HepG2 (cell line): ENCODE measurements around the gene NDRG3. TPM values are rescaled to one million over a fixed set of nuclear protein-coding genes. Genes with fewer than 3 reads are reported as not detected.
A peak's percentile ranks its signal among the peaks of the same experiment; 100 is the strongest.

Source experiments
- ATAC-seq: fragments of 200-7000 bp; cut with Tn5 transposase; 3 replicates; pipeline ENCODE4 v1.9.1; 2020; ENCODE audit warnings: mild to moderate bottlenecking, moderate library complexity
- BruUV-seq: library from RNA; stranded (reverse); fragments of 400-500 nt; replicated peaks from 2 replicates; lab custom pipeline; 2021; lab: Mats Ljungman, UMichigan
- CTCF ChIA-PET: fragments of 300-600 bp; formaldehyde crosslinking; extraction: SDS; loops from one replicate; lab custom pipeline; 2021; ENCODE audit warnings: low total read pairs, inconsistent platforms, low intra/inter-chr PET ratio; lab: Yijun Ruan, JAX
- POLR2A ChIA-PET: fragments of 350-600 bp; sonication (Branson Sonifier 250); formaldehyde crosslinking; loops from one replicate; lab custom pipeline; 2020; ENCODE audit warnings: antibody characterized with exemption, inconsistent platforms; lab: Yijun Ruan, JAX
- DNase-seq: peaks from one replicate; pipeline ENCODE4 v3.0.0-alpha.2; 2015; ENCODE audit warnings: low spot score
- FAIRE-seq: peaks from 3 replicates; lab custom pipeline; 2011; peaks lifted over from hg19 to GRCh38; lab: Jason Lieb, UNC
- H2AFZ ChIP-seq: one replicate; pipeline ENCODE4 v1.6.1; 2011; ENCODE audit warnings: low read length, inconsistent platforms
- H3K27ac ChIP-seq: fragments of 300-600 bp; 3 replicates; pipeline ENCODE4 v1.8.0; 2011; ENCODE audit warnings: mixed run types, mild to moderate bottlenecking, mixed read lengths, low read length, inconsistent platforms; ENCODE audit not compliant: insufficient read depth; ENCODE audit errors: extremely low read length
- H3K27me3 ChIP-seq, 2 experiments: fragments of 200-600 bp in 1 of 2; 2 replicates in 1 of 2; 3 replicates in 1 of 2; pipeline versions ENCODE4 v1.6.0 to v1.8.0; 2011; ENCODE audit warnings: low read length in 2 of 2, mild to moderate bottlenecking in 2 of 2, moderate library complexity in 2 of 2, inconsistent platforms in 1 of 2; ENCODE audit not compliant: insufficient read depth in 2 of 2, control insufficient read depth in 1 of 2
- H3K36me3 ChIP-seq, 2 experiments: fragments of 200-600 bp in 1 of 2; replicated peaks in 1 of 2; 2 replicates in 1 of 2; 3 replicates in 1 of 2; pipeline versions ENCODE4 v1.5.1 to v1.8.0; 2011; ENCODE audit warnings: low read length in 2 of 2, inconsistent platforms in 1 of 2; ENCODE audit not compliant: insufficient read depth in 2 of 2, control insufficient read depth in 1 of 2
- H3K4me1 ChIP-seq: 2 replicates; pipeline ENCODE4 v1.5.1; 2012; ENCODE audit warnings: low read length, inconsistent platforms; ENCODE audit not compliant: insufficient read depth
- H3K4me2 ChIP-seq: 2 replicates; pipeline ENCODE4 v1.6.0; 2011; ENCODE audit warnings: low read depth, low read length, inconsistent platforms
- H3K4me3 ChIP-seq, 3 experiments: fragments of 200-600 bp in 1 of 3; sonication (generic), shearing (Covaris generic) in 1 of 3; replicated peaks in 1 of 3; 2 replicates each; pipeline ENCODE4 v1.5.1; 2011 to 2016; ENCODE audit warnings: low read length in 3 of 3, inconsistent platforms in 2 of 3, low read depth in 2 of 3, mild to moderate bottlenecking in 2 of 3, control low read depth in 1 of 3, mixed read lengths in 1 of 3; ENCODE audit not compliant: insufficient read depth in 1 of 3
- H3K79me2 ChIP-seq: one replicate; pipeline ENCODE4 v1.6.1; 2011; ENCODE audit warnings: low read length, inconsistent platforms; ENCODE audit not compliant: insufficient read depth
- H3K9ac ChIP-seq: 2 replicates; pipeline ENCODE4 v1.6.0; 2011; ENCODE audit warnings: mild to moderate bottlenecking, low read depth, low read length, inconsistent platforms; ENCODE audit not compliant: insufficient read depth
- H3K9me3 ChIP-seq: 2 replicates; pipeline ENCODE4 v1.5.1; 2012; ENCODE audit warnings: mild to moderate bottlenecking, low read length
- H4K20me1 ChIP-seq: 2 replicates; pipeline ENCODE4 v1.6.0; 2011; ENCODE audit warnings: inconsistent platforms, mild to moderate bottlenecking, low read length, moderate library complexity; ENCODE audit not compliant: insufficient read depth
- CEBPG ChIP-seq: IDR thresholded peaks from 2 replicates; pipeline ENCODE4 v1.6.1; 2016
- ERF ChIP-seq: IDR thresholded peaks from 2 replicates; pipeline ENCODE4 v1.6.1; 2018; ENCODE audit warnings: missing biosample characterization, missing genetic modification reagents
- FOXP4 ChIP-seq: sonication (generic); formaldehyde crosslinking; IDR thresholded peaks from 2 replicates; pipeline ENCODE4 v1.4.0; 2020; ENCODE audit warnings: missing genetic modification reagents
- HDAC2 ChIP-seq: sonication (generic); formaldehyde crosslinking; IDR thresholded peaks from 2 replicates; pipeline ENCODE4 v1.4.0; 2020; ENCODE audit warnings: missing genetic modification reagents
- HOXA9 ChIP-seq: sonication (generic); formaldehyde crosslinking; IDR thresholded peaks from 2 replicates; pipeline ENCODE4 v1.8.1; 2022; ENCODE audit warnings: missing genetic modification reagents, mild to moderate bottlenecking, moderate library complexity, borderline replicate concordance
- IRF1 ChIP-seq: sonication (generic); formaldehyde crosslinking; IDR thresholded peaks from 2 replicates; pipeline ENCODE4 v1.4.0; 2020; ENCODE audit warnings: low read depth, mild to moderate bottlenecking, missing genetic modification reagents
- KDM1A ChIP-seq: IDR thresholded peaks from 2 replicates; pipeline ENCODE4 v1.6.1; 2016; ENCODE audit warnings: missing compliant biosample characterization
- MEIS1 ChIP-seq: sonication (generic); formaldehyde crosslinking; IDR thresholded peaks from 2 replicates; pipeline ENCODE4 v1.9.0; 2021; ENCODE audit warnings: mild to moderate bottlenecking, missing genetic modification reagents, moderate library complexity, borderline replicate concordance
- MXD4 ChIP-seq: IDR thresholded peaks from 2 replicates; pipeline ENCODE4 v1.6.1; 2016; ENCODE audit warnings: mild to moderate bottlenecking, missing biosample characterization, missing genetic modification reagents
- NCOA2 ChIP-seq: sonication (generic); formaldehyde crosslinking; IDR thresholded peaks from 2 replicates; pipeline ENCODE4 v1.8.0; 2022; ENCODE audit warnings: inconsistent platforms
- RAD51 ChIP-seq: fragments of 450-650 bp; IDR thresholded peaks from 2 replicates; pipeline ENCODE4 v1.6.1; 2016; ENCODE audit warnings: borderline replicate concordance
- SOX5 ChIP-seq: IDR thresholded peaks from 2 replicates; pipeline ENCODE4 v1.6.1; 2016; ENCODE audit warnings: borderline replicate concordance
- SUZ12 ChIP-seq: fragments of 150-350 bp; IDR thresholded peaks from 2 replicates; pipeline ENCODE4 v1.6.1; 2014; ENCODE audit warnings: low read depth, low read length
- ZC3H13 ChIP-seq: sonication (generic); formaldehyde crosslinking; IDR thresholded peaks from 2 replicates; pipeline ENCODE4 v1.8.1; 2023; ENCODE audit warnings: mild to moderate bottlenecking, missing genetic modification reagents, moderate library complexity
- ZMYM3 ChIP-seq: sonication (generic); formaldehyde crosslinking; IDR thresholded peaks from 2 replicates; pipeline ENCODE4 v1.5.1; 2020; ENCODE audit warnings: mild to moderate bottlenecking, missing genetic modification reagents
- ZNF281 ChIP-seq: sonication (generic); formaldehyde crosslinking; IDR thresholded peaks from 2 replicates; pipeline ENCODE4 v1.4.0; 2020; ENCODE audit warnings: missing genetic modification reagents, borderline replicate concordance
- ZNF460 ChIP-seq: sonication (generic); formaldehyde crosslinking; IDR thresholded peaks from 2 replicates; pipeline ENCODE4 v1.5.1; 2020; ENCODE audit warnings: missing genetic modification reagents, mild to moderate bottlenecking, borderline replicate concordance
- ZSCAN29 ChIP-seq: sonication (generic); formaldehyde crosslinking; conservative IDR thresholded peaks from 2 replicates; pipeline ENCODE4 v1.4.0; 2020; ENCODE audit warnings: mild to moderate bottlenecking, missing genetic modification reagents
- WGBS: methylation state at CpG from one replicate; pipeline ENCODE4 v1.1.6; 2017; ENCODE audit warnings: low lambda C conversion rate; 5-methylcytosine and 5-hydroxymethylcytosine counted together
- in situ Hi-C: cut with HindIII; loops from 2 replicates; pipeline ENCODE4 v1.10.0; 2017; ENCODE audit warnings: low pct_unique_long_range_greater_than_20kb; ENCODE audit not compliant: extremely low pct_ligation_motif_present
- intact Hi-C: fragments of 100-400 bp; cut with micrococcal nuclease; formaldehyde crosslinking; loops from one replicate; pipeline ENCODE4 v1.10.0; 2022; ENCODE audit not compliant: unreplicated experiment
- polyA plus RNA-seq, 8 experiments: library from polyadenylated mRNA; depleted of rRNA in 3 of 8; stranded (reverse) in 7 of 8; unstranded in 1 of 8; fragments of >200 nt; fragmentation: Illumina TruSeq in 4 of 8; extraction: Trizol in 4 of 8; gene quantifications; 2 replicates each; pipeline versions ENCODE4 v1.2.1 to v1.2.3, GENCODE V29; 2011 to 2016; ENCODE audit warnings: low read depth in 4 of 8, missing spikeins in 1 of 8, mixed read lengths in 1 of 8; ENCODE audit not compliant: insufficient read depth in 1 of 8
- total RNA-seq, 5 experiments: library from RNA; depleted of rRNA; stranded (reverse); fragments of >200 nt; fragmentation: Illumina TruSeq; extraction: Trizol; gene quantifications; 2 replicates each; pipeline ENCODE4 v1.2.3, GENCODE V29; 2016; ENCODE audit warnings: low read depth in 1 of 5

The NDRG3 gene
- total and polyA plus RNA-seq, 2 of the 13 experiments (the other 11 are each of a cell fraction or from before 2014, with no cell fraction given) = 36.0 to 40.5 TPM

GRCh38 chr20:36779656-36780025, 33.8 kb upstream of the NDRG3 start:
- DNase-seq (no peak), ATAC-seq (peak; percentile 67), FAIRE-seq (no peak)
- POLR2A ChIA-PET = interaction anchor here (1.4 kb wide), 1 partner anchor 8 kb away, joined by 4 read pairs; no protein-coding TSS in a partner anchor
- peaks cover 0 to 2% of the 10 kb centered on the region in 2 experiments; a peak in 1 of 5 replicates for H3K27me3 ChIP-seq
- 13% methylated on average over 6 of the region's 6 CpGs for WGBS
- no peaks in the 10 kb centered on the region for H3K79me2 ChIP-seq
- H3K4me2 ChIP-seq = peak overlapping the region; percentile 13; the same call in 1 of the 2 replicates
- intact Hi-C loops = no loop called here
- no TSS peak for BruUV-seq
- H2AFZ ChIP-seq = no peak overlapping the region
- no peak overlapping the region for H3K27ac ChIP-seq
- no peak overlapping the region for H3K9ac ChIP-seq
- peaks cover 19% of the 10 kb centered on the region for H3K4me1 ChIP-seq
- CTCF ChIA-PET = no interaction called here
- no peaks in the 10 kb centered on the region for H4K20me1 ChIP-seq
- in situ Hi-C loops = no loop called here
- peaks cover 3 to 11% of the 10 kb centered on the region in 2 experiments; a peak in 2 of 5 replicates for H3K36me3 ChIP-seq
- H3K4me3 ChIP-seq = no peak overlapping the region; a peak in 1 of 6 replicates
- H3K9me3 ChIP-seq = no peaks in the 10 kb centered on the region
- no peak for TF ChIP-seq MXD4 (CRISPR knock-in tag)
- TF ChIP-seq IRF1 (CRISPR knock-in tag) = no peak
- TF ChIP-seq ZSCAN29 (CRISPR knock-in tag) = no peak
- TF ChIP-seq SUZ12 = no peak
- TF ChIP-seq ZNF281 (CRISPR knock-in tag) = no peak
- TF ChIP-seq ZNF460 (CRISPR knock-in tag) = no peak
- TF ChIP-seq ERF (CRISPR knock-in tag) = 0 out of 2 replicates have a peak, but pooled peaks have one; percentile 8
- peak; percentile 18; the same call in 1 of the 2 replicates for TF ChIP-seq NCOA2
- TF ChIP-seq KDM1A (CRISPR knock-in tag) = no peak
- TF ChIP-seq SOX5 (CRISPR knock-in tag) = 0 out of 2 replicates have a peak, but pooled peaks have one; percentile 6
- no peak for TF ChIP-seq CEBPG (CRISPR knock-in tag)
- TF ChIP-seq ZC3H13 (CRISPR knock-in tag) = 0 out of 2 replicates have a peak, but pooled peaks have one; percentile 33
- TF ChIP-seq FOXP4 (CRISPR knock-in tag) = peak; percentile 41; the same call in 1 of the 2 replicates
- no peak for TF ChIP-seq HOXA9 (CRISPR knock-in tag)
- TF ChIP-seq MEIS1 (CRISPR knock-in tag) = no peak
- no peak for TF ChIP-seq RAD51
- no peak for TF ChIP-seq ZMYM3 (CRISPR knock-in tag)
- TF ChIP-seq HDAC2 = no peak
